ENCODE measurements around the gene EVA1B. TPM values are rescaled to one million over a fixed set of nuclear protein-coding genes. Genes with fewer than 3 reads are reported as not detected.
A peak's percentile ranks its signal among the peaks of the same experiment; 100 is the strongest.

Gene EVA1B
- total RNA-seq, 1 donor from 2014 or later: 10.6 TPM

DNA sequence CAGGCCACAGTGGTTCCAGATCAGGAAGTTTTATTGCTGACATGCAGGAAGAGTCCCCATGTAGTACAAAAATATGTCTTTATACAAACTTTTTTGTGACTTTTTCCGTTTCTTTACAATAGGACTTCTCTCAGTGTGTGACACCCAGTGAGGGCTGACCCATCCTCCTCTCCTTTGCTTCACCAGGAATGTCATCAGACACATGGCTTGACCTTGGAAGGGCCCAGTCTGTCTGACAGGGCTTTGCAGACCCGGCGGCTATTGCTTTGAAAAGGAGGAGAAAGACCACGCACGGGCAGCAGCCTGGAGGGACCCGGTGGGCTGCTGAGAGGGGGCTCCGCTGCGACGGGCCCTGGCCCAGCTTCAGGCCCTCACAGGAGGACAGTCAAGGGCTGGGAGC is 16.2 kb upstream of the EVA1B start:
- TF ChIP-seq, protein P1, sequence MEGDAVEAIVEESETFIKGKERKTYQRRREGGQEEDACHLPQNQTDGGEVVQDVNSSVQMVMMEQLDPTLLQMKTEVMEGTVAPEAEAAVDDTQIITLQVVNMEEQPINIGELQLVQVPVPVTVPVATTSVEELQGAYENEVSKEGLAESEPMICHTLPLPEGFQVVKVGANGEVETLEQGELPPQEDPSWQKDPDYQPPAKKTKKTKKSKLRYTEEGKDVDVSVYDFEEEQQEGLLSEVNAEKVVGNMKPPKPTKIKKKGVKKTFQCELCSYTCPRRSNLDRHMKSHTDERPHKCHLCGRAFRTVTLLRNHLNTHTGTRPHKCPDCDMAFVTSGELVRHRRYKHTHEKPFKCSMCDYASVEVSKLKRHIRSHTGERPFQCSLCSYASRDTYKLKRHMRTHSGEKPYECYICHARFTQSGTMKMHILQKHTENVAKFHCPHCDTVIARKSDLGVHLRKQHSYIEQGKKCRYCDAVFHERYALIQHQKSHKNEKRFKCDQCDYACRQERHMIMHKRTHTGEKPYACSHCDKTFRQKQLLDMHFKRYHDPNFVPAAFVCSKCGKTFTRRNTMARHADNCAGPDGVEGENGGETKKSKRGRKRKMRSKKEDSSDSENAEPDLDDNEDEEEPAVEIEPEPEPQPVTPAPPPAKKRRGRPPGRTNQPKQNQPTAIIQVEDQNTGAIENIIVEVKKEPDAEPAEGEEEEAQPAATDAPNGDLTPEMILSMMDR (IDR thresholded peaks at IDR 0.05; ENCODE audit: borderline replicate concordance): no peak
- Histone ChIP-seq H3K4me3 (no peak overlapping the region), H3K4me1 (peaks cover 41% of the 10 kb centered on the region), H3K36me3 (peaks cover 32% of the 10 kb centered on the region), H3K9me3 (replicated peaks) (no peaks in the 10 kb centered on the region), H3K27me3 (ENCODE audit: low read depth) (no peaks in the 10 kb centered on the region), H3K27ac (replicated peaks) (peak overlapping the region; percentile 78)
- intact Hi-C loops (cut with micrococcal nuclease): no loop called here
- DNase-seq: no peak

DNA sequence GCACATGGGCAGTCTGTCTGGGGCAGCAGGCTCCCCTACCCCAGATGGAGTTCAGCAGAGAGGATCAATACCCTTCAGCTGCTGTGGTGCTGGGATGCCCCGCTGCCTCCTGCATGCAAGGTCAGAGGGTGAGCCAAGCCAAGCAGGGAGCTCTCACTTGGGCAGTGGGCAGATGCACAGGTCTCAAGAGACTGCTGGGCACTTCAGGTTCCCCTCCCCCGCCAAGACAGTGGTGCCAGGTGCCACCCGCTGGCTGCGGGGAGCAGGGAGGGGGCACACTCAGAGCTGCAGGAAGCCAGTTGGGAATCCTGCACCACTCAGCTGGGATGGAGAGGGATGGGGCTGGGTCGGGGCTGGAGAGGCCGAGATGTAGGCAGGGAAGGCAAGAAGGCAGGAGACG is 15.8 kb upstream of the EVA1B start:
- Histone ChIP-seq H3K27me3 (ENCODE audit: low read depth) (no peaks in the 10 kb centered on the region), H3K36me3 (peaks cover 30% of the 10 kb centered on the region), H3K9me3 (replicated peaks) (no peaks in the 10 kb centered on the region), H3K27ac (replicated peaks) (peak overlapping the region; percentile 78), H3K4me1 (peaks cover 41% of the 10 kb centered on the region), H3K4me3 (no peak overlapping the region)
- no peak for DNase-seq
- intact Hi-C loops (cut with micrococcal nuclease): no loop called here
- TF ChIP-seq, protein P1 (IDR thresholded peaks at IDR 0.05; ENCODE audit: borderline replicate concordance): no peak

DNA sequence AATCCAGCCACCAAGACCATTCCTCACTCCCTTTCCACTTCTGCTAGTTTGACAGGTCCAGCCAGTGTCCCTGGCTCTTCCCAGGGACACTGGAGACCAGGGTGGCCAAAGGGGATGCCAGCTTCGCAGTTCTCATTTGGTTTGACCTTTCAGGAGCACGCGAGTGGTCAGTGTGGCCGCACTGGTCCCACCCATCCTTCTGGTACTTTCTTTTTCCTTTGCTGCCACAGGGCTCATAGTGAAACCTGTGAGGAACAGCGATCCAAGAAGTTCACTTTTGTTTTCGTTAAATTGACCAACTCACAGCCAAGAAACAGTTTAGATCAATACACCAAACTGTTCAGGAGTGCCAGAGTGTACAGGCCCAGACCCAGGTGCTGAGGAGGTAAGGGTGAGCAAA is 14.4 kb upstream of the EVA1B start:
- intact Hi-C loops (cut with micrococcal nuclease): no loop called here
- TF ChIP-seq, protein P1 (IDR thresholded peaks at IDR 0.05; ENCODE audit: borderline replicate concordance): no peak
- H3K9me3 ChIP-seq (replicated peaks): no peaks in the 10 kb centered on the region
- peak overlapping the region; percentile 78 for H3K27ac ChIP-seq (replicated peaks)
- no peak for DNase-seq
- H3K4me1 ChIP-seq: peaks cover 37% of the 10 kb centered on the region
- no peaks in the 10 kb centered on the region for H3K27me3 ChIP-seq (ENCODE audit: low read depth)
- H3K4me3 ChIP-seq: no peak overlapping the region
- peaks cover 16% of the 10 kb centered on the region for H3K36me3 ChIP-seq

DNA sequence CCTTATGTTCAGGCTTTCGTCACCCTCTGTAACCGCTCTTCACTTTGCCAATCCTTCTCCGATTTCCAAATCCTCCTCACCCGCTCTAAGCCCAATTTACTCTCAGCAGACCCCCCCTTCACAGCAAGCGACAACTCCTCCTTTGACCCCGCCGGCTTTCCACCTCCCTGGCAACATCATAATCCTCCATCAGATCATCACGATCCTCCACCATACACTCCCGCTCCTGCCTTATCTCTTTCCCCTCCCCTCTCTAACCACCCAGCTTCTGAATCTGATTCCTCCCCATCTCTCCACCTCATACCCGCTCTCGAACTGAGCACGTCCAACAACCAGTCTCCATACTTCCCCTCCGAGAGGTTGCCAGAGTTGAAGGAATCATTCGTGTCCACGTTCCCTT is 7.5 kb upstream of the EVA1B start:
- Histone ChIP-seq H3K36me3 (no peaks in the 10 kb centered on the region), H3K27me3 (ENCODE audit: low read depth) (no peaks in the 10 kb centered on the region), H3K27ac (replicated peaks) (no peak overlapping the region), H3K4me3 (no peak overlapping the region), H3K9me3 (replicated peaks) (no peaks in the 10 kb centered on the region), H3K4me1 (peaks cover 21% of the 10 kb centered on the region)
- TF ChIP-seq, protein P1 (IDR thresholded peaks at IDR 0.05; ENCODE audit: borderline replicate concordance): no peak
- intact Hi-C loops (cut with micrococcal nuclease): no loop called here
- DNase-seq: no peak

DNA sequence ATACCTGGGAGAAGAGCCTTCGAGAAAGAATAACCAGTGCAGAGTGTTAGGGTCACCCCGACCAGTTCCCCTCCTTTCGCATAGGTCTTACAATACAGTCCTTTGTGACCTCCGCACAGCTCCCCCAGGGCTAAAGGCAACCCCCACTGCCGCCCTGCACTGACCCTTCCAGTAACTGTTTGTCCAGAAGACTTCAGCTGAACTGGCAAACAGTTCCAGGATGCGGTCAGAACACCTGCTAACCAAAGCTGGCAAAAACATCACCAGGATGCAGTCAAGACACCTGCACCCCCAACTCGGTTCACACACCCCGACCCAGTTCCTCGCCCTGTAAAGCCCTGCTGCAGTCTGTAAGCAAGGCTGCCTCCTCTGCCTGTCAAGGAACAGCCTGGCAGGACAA is 6.4 kb upstream of the EVA1B start:
- Histone ChIP-seq H3K27me3 (ENCODE audit: low read depth) (no peaks in the 10 kb centered on the region), H3K36me3 (no peaks in the 10 kb centered on the region), H3K27ac (replicated peaks) (no peak overlapping the region), H3K4me1 (peaks cover 23% of the 10 kb centered on the region), H3K4me3 (no peak overlapping the region), H3K9me3 (replicated peaks) (no peaks in the 10 kb centered on the region)
- no peak for DNase-seq
- intact Hi-C loops (cut with micrococcal nuclease): no loop called here
- TF ChIP-seq, protein P1 (IDR thresholded peaks at IDR 0.05; ENCODE audit: borderline replicate concordance): no peak

DNA sequence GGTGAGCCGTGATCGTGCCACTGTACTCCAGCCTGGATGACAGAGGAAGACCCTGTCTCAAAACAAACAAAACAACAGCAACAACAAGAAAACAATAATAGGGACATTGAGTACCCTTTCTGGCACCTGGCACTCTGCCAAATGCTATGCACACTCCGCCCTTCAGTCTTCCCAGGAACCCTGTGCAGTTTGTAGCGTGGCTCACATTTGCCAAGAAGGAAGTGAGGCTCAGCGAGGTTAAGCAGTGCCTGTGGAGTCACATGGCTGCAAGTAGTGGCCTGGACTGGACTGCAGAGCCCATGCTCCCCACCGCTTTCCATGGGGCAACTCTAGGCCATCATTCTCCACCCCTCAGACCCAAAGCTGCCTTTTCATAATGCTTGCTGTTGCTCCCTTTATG is 5.3 kb upstream of the EVA1B start:
- intact Hi-C loops (cut with micrococcal nuclease): no loop called here
- TF ChIP-seq, protein P1 (IDR thresholded peaks at IDR 0.05; ENCODE audit: borderline replicate concordance): no peak

More for the DNA sequence above, 5.3 kb upstream of the EVA1B start:
- no peaks in the 10 kb centered on the region for H3K36me3 ChIP-seq
- H3K27me3 ChIP-seq (ENCODE audit: low read depth): no peaks in the 10 kb centered on the region
- no peaks in the 10 kb centered on the region for H3K9me3 ChIP-seq (replicated peaks)
- H3K4me1 ChIP-seq: peaks cover 34% of the 10 kb centered on the region
- no peak for DNase-seq
- no peak overlapping the region for H3K4me3 ChIP-seq
- peak overlapping the region; percentile 30 for H3K27ac ChIP-seq (replicated peaks)

Measured in left ventricle myocardium inferior (tissue), 1 donor.